ENCODE measurements around the gene BAIAP2L2.

The BAIAP2L2 gene

DNA sequence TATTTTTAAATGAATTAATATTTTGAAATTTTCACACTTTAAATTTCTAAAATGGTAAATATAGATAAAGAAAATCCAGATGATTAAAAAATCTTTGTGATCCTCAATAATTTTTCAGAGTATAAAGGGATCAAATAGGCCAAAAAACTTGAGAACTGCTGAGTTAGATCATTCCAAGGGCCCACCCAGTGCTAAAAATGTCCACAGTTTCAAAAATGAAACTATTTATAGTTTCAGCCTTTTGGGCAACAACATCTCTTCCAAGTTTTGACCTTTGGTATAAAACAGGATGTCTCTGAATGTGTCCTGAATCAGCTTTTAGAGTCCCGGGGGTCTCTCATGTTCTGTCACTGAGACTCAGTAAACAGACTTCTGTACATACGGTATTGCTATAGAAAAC is 20.9 kb upstream of the BAIAP2L2 start:
- TF ChIP-seq GABPA (IDR thresholded peaks at IDR 0.05; ENCODE audit: low read depth) (no peak), SPI1 (IDR thresholded peaks at IDR 0.05; ENCODE audit: borderline replicate concordance, low read depth) (no peak), POLR2AphosphoS5 (IDR thresholded peaks at IDR 0.05; ENCODE audit: low read depth) (no peak)
- TF ChIP-seq, protein P1, sequence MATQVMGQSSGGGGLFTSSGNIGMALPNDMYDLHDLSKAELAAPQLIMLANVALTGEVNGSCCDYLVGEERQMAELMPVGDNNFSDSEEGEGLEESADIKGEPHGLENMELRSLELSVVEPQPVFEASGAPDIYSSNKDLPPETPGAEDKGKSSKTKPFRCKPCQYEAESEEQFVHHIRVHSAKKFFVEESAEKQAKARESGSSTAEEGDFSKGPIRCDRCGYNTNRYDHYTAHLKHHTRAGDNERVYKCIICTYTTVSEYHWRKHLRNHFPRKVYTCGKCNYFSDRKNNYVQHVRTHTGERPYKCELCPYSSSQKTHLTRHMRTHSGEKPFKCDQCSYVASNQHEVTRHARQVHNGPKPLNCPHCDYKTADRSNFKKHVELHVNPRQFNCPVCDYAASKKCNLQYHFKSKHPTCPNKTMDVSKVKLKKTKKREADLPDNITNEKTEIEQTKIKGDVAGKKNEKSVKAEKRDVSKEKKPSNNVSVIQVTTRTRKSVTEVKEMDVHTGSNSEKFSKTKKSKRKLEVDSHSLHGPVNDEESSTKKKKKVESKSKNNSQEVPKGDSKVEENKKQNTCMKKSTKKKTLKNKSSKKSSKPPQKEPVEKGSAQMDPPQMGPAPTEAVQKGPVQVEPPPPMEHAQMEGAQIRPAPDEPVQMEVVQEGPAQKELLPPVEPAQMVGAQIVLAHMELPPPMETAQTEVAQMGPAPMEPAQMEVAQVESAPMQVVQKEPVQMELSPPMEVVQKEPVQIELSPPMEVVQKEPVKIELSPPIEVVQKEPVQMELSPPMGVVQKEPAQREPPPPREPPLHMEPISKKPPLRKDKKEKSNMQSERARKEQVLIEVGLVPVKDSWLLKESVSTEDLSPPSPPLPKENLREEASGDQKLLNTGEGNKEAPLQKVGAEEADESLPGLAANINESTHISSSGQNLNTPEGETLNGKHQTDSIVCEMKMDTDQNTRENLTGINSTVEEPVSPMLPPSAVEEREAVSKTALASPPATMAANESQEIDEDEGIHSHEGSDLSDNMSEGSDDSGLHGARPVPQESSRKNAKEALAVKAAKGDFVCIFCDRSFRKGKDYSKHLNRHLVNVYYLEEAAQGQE (IDR thresholded peaks at IDR 0.05; ENCODE audit: insufficient replicate concordance, low read depth) = no peak
- TF ChIP-seq, protein P2, sequence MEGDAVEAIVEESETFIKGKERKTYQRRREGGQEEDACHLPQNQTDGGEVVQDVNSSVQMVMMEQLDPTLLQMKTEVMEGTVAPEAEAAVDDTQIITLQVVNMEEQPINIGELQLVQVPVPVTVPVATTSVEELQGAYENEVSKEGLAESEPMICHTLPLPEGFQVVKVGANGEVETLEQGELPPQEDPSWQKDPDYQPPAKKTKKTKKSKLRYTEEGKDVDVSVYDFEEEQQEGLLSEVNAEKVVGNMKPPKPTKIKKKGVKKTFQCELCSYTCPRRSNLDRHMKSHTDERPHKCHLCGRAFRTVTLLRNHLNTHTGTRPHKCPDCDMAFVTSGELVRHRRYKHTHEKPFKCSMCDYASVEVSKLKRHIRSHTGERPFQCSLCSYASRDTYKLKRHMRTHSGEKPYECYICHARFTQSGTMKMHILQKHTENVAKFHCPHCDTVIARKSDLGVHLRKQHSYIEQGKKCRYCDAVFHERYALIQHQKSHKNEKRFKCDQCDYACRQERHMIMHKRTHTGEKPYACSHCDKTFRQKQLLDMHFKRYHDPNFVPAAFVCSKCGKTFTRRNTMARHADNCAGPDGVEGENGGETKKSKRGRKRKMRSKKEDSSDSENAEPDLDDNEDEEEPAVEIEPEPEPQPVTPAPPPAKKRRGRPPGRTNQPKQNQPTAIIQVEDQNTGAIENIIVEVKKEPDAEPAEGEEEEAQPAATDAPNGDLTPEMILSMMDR (IDR thresholded peaks at IDR 0.05; ENCODE audit: insufficient read depth, low read length) = no peak
- H3K27ac ChIP-seq (replicated peaks) = no peak overlapping the region
- no peak overlapping the region for H3K4me3 ChIP-seq (replicated peaks; ENCODE audit: insufficient read depth, low read length)
- H3K27me3 ChIP-seq (ENCODE audit: insufficient read depth, poor library complexity, severe bottlenecking) = no peaks in the 10 kb centered on the region
- no peak for DNase-seq (ENCODE audit: low read depth in 1 of 2, low spot score in 1 of 2)

DNA sequence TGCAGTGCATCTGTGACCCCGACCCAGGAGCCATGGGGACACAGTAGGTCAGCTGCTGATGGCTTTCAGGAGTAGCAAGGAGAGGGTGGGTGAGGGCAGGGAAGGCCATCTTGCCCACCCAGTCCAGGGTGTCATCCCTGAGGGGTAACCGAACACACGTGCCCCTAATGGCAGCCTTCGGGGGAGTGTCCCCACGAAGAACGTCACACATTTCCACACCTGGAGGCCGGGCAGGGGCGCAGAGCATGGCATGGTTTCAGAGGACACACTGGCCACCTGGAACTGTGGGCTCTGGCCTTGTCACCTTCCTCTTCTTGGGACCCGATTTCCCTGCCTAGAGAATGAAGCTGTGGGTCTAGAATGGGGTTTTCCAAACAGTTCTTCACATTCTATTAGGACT is 19.4 kb upstream of the BAIAP2L2 start:
- TF ChIP-seq, protein P2 (IDR thresholded peaks at IDR 0.05; ENCODE audit: insufficient read depth, low read length) = no peak
- TF ChIP-seq POLR2AphosphoS5 (IDR thresholded peaks at IDR 0.05; ENCODE audit: low read depth) = no peak
- TF ChIP-seq, protein P1 (IDR thresholded peaks at IDR 0.05; ENCODE audit: insufficient replicate concordance, low read depth) = no peak
- TF ChIP-seq SPI1 (IDR thresholded peaks at IDR 0.05; ENCODE audit: borderline replicate concordance, low read depth) = no peak
- TF ChIP-seq GABPA (IDR thresholded peaks at IDR 0.05; ENCODE audit: low read depth) = no peak
- H3K27ac ChIP-seq (replicated peaks) = no peak overlapping the region
- DNase-seq (ENCODE audit: low read depth in 1 of 2, low spot score in 1 of 2) = no peak

DNA sequence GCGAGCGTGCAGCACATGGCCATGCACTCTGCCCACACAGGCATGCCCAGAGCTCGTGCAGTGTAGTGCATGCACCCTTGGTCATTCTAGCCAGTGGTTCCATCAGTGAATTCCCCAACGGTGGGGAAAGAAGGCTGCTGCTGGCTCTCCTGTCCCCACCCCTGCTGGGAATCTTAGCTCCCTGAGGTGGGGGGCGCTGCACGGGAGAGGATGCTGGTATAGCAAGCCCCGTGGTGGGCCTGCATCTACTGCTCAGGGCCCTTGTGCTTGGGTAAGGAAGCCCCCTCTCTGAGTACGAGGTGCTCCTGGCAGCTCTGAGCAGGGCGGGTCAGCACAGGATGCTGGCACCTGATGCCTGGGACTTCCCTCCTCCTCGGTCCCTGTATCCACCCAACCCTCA is 18.5 kb upstream of the BAIAP2L2 start:
- TF ChIP-seq POLR2AphosphoS5 (IDR thresholded peaks at IDR 0.05; ENCODE audit: low read depth) (no peak), SPI1 (IDR thresholded peaks at IDR 0.05; ENCODE audit: borderline replicate concordance, low read depth) (no peak), GABPA (IDR thresholded peaks at IDR 0.05; ENCODE audit: low read depth) (no peak)
- TF ChIP-seq, protein P2 (IDR thresholded peaks at IDR 0.05; ENCODE audit: insufficient read depth, low read length) = no peak
- TF ChIP-seq, protein P1 (IDR thresholded peaks at IDR 0.05; ENCODE audit: insufficient replicate concordance, low read depth) = no peak
- no peak overlapping the region for H3K27ac ChIP-seq (replicated peaks)
- H3K4me3 ChIP-seq (replicated peaks; ENCODE audit: insufficient read depth, low read length) = no peak overlapping the region
- H3K27me3 ChIP-seq (ENCODE audit: insufficient read depth, poor library complexity, severe bottlenecking) = no peaks in the 10 kb centered on the region
- DNase-seq (ENCODE audit: low read depth in 1 of 2, low spot score in 1 of 2) = no peak

More for the DNA sequence above, 19.4 kb upstream of the BAIAP2L2 start:
- H3K4me3 ChIP-seq (replicated peaks; ENCODE audit: insufficient read depth, low read length) = no peak overlapping the region
- no peaks in the 10 kb centered on the region for H3K27me3 ChIP-seq (ENCODE audit: insufficient read depth, poor library complexity, severe bottlenecking)

All from HL-60 (cell line).